Testis (tissue), 2 donors: ENCODE data around the gene NOP9.

Experiments used
- CTCF ChIP-seq, 3 experiments: fragments of 450-650 bp in 2 of 3; fragments of 200-600 bp in 1 of 3; sonication (generic) in 1 of 3; IDR thresholded peaks; one replicate each; pipeline ENCODE4 v1.5.1; 2016 to 2019; ENCODE audit warnings: antibody characterized with exemption in 3 of 3, mild to moderate bottlenecking in 2 of 3, moderate library complexity in 1 of 3
- POLR2A ChIP-seq: fragments of 450-650 bp; IDR thresholded peaks from one replicate; pipeline ENCODE4 v1.6.1; 2017; ENCODE audit warnings: antibody characterized with exemption, mild to moderate bottlenecking, moderate library complexity

GRCh38 chr14:24355009-24355408, 55.4 kb downstream of the NOP9 start:
- no peak for TF ChIP-seq CTCF (IDR thresholded peaks at IDR 0.05)
- TF ChIP-seq POLR2A = no peak
